ENCODE results near the gene FABP6.

Gene FABP6

GRCh38 chr5:160266752-160267345 is 37.5 kb downstream of the FABP6 start:
- TF ChIP-seq CTCF (IDR thresholded peaks at IDR 0.05; ENCODE audit: low read depth, low read length, missing control alignments), result peak; percentile 35
- Histone ChIP-seq H3K27me3 (replicated peaks) (no peaks in the 10 kb centered on the region), H3K27ac (no peak overlapping the region), H3K36me3 (replicated peaks) (no peaks in the 10 kb centered on the region), H3K4me3 (ENCODE audit: low read depth, low read length) (no peak overlapping the region)
- in situ Hi-C loops (cut with HindIII; ENCODE audit: low pct_ligation_motif_present, low sequenced_read_pairs), result no loop called here
- no peak for DNase-seq

GRCh38 chr5:160268121-160268520 is 38.8 kb downstream of the FABP6 start:
- H3K27ac ChIP-seq, result no peak overlapping the region
- TF ChIP-seq CTCF (IDR thresholded peaks at IDR 0.05; ENCODE audit: low read depth, low read length, missing control alignments), result no peak
- H3K36me3 ChIP-seq (replicated peaks), result no peaks in the 10 kb centered on the region
- H3K4me3 ChIP-seq (ENCODE audit: low read depth, low read length), result no peak overlapping the region
- in situ Hi-C loops (cut with HindIII; ENCODE audit: low pct_ligation_motif_present, low sequenced_read_pairs), result no loop called here
- no peaks in the 10 kb centered on the region for H3K27me3 ChIP-seq (replicated peaks)
- no peak for DNase-seq

- Histone ChIP-seq H3K36me3 (replicated peaks) (no peaks in the 10 kb centered on the region), H3K4me3 (ENCODE audit: low read depth, low read length) (no peak overlapping the region), H3K27me3 (replicated peaks) (no peaks in the 10 kb centered on the region), H3K27ac (no peak overlapping the region)
- DNase-seq, result peak; percentile 67
- TF ChIP-seq CTCF (IDR thresholded peaks at IDR 0.05; ENCODE audit: low read depth, low read length, missing control alignments), result no peak
- in situ Hi-C loops (cut with HindIII; ENCODE audit: low pct_ligation_motif_present, low sequenced_read_pairs), result no loop called here
Observed at GRCh38 chr5:160269017-160269416, 39.7 kb downstream of the FABP6 start.

- no peak for TF ChIP-seq CTCF (IDR thresholded peaks at IDR 0.05; ENCODE audit: low read depth, low read length, missing control alignments)
- Histone ChIP-seq H3K27me3 (replicated peaks) (no peaks in the 10 kb centered on the region), H3K36me3 (replicated peaks) (no peaks in the 10 kb centered on the region), H3K27ac (no peak overlapping the region), H3K4me3 (ENCODE audit: low read depth, low read length) (no peak overlapping the region)
- in situ Hi-C loops (cut with HindIII; ENCODE audit: low pct_ligation_motif_present, low sequenced_read_pairs), result no loop called here
- DNase-seq, result no peak
Observed at GRCh38 chr5:160270704-160271103, 41.4 kb downstream of the FABP6 start.

GRCh38 chr5:160271396-160271795 is 42.1 kb downstream of the FABP6 start:
- H3K36me3 ChIP-seq (replicated peaks), result peaks cover 2% of the 10 kb centered on the region
- H3K27ac ChIP-seq, result no peak overlapping the region
- in situ Hi-C loops (cut with HindIII; ENCODE audit: low pct_ligation_motif_present, low sequenced_read_pairs), result no loop called here
- no peaks in the 10 kb centered on the region for H3K27me3 ChIP-seq (replicated peaks)
- no peak overlapping the region for H3K4me3 ChIP-seq (ENCODE audit: low read depth, low read length)
- TF ChIP-seq CTCF (IDR thresholded peaks at IDR 0.05; ENCODE audit: low read depth, low read length, missing control alignments), result no peak
- DNase-seq, result no peak

GRCh38 chr5:160271836-160272235 is 42.5 kb downstream of the FABP6 start:
- H3K27ac ChIP-seq, result no peak overlapping the region
- peaks cover 2% of the 10 kb centered on the region for H3K36me3 ChIP-seq (replicated peaks)
- TF ChIP-seq CTCF (IDR thresholded peaks at IDR 0.05; ENCODE audit: low read depth, low read length, missing control alignments), result no peak
- no peak for DNase-seq
- H3K4me3 ChIP-seq (ENCODE audit: low read depth, low read length), result no peak overlapping the region
- in situ Hi-C loops (cut with HindIII; ENCODE audit: low pct_ligation_motif_present, low sequenced_read_pairs), result no loop called here
- H3K27me3 ChIP-seq (replicated peaks), result no peaks in the 10 kb centered on the region

All from brain microvascular endothelial cell (primary cell).